Mucosa of descending colon (tissue), 3 donors: ENCODE data around the gene AMACR. TPM values are rescaled to one million over a fixed set of nuclear protein-coding genes. Genes with fewer than 3 reads are reported as not detected.

Experiments used
- ATAC-seq: fragments of 200-7000 bp; cut with Tn5 transposase; one replicate; pipeline ENCODE4 v1.9.1; 2020; ENCODE audit warnings: mild to moderate bottlenecking, moderate library complexity
- DNase-seq, 3 donors: peaks; one replicate each; pipeline ENCODE4 v3.0.0-alpha.2; 2020
- H3K36me3 ChIP-seq: fragments of 200-600 bp; one replicate; pipeline ENCODE4 v1.8.0; 2021; ENCODE audit warnings: low read depth, mild to moderate bottlenecking
- H3K4me1 ChIP-seq: fragments of 200-600 bp; one replicate; pipeline ENCODE4 v1.8.0; 2021; ENCODE audit warnings: low read depth, mild to moderate bottlenecking
- H3K4me3 ChIP-seq: fragments of 200-600 bp; one replicate; pipeline ENCODE4 v1.8.0; 2021; ENCODE audit warnings: mild to moderate bottlenecking
- H3K9me3 ChIP-seq: fragments of 200-600 bp; one replicate; pipeline ENCODE4 v1.8.0; 2021; ENCODE audit warnings: mild to moderate bottlenecking
- intact Hi-C, 2 donors: fragments of 100-400 bp; cut with DNase I in 1 of 2; cut with micrococcal nuclease in 1 of 2; formaldehyde crosslinking; loops; one replicate each; pipeline versions ENCODE4 v1.11.0 to v1.11.1; 2022; cut with DNase I, micrococcal nuclease
- total RNA-seq, 3 donors: library from RNA; stranded (reverse); fragmentation: NEBNext Ultra II Directional in 2 of 3; extraction: Animal tissue kit (Norgen Biotek cat#: 25700) in 2 of 3; gene quantifications; one replicate each; pipeline versions ENCODE4 v1.2.1 to v1.2.4, GENCODE V29; 2021 to 2023
- TF ChIP-seq, protein P1 (sequence below): fragments of 200-600 bp; IDR thresholded peaks from one replicate; pipeline ENCODE4 v1.8.0; 2022; ENCODE audit warnings: antibody characterized with exemption, mild to moderate bottlenecking
- donor health status: DM: no; HTN: no; CAD: no; lungs with moderate emphysema.
- donor health status: DM: no; HTN: no; CAD: no.
- donor health status: DM: no; HTN: yes; CAD: no.

AMACR gene
- total RNA-seq, 3 donors from 2014 or later, result 36.3 to 111 (median 75.3) TPM

GRCh38 chr5:34045996-34046395 is 38.1 kb upstream of the AMACR start:
- Histone ChIP-seq H3K4me3 (no peak overlapping the region), H3K4me1 (no peaks in the 10 kb centered on the region), H3K36me3 (no peaks in the 10 kb centered on the region), H3K9me3 (no peaks in the 10 kb centered on the region)
- intact Hi-C loops, result no loop called here
- TF ChIP-seq, protein P1, sequence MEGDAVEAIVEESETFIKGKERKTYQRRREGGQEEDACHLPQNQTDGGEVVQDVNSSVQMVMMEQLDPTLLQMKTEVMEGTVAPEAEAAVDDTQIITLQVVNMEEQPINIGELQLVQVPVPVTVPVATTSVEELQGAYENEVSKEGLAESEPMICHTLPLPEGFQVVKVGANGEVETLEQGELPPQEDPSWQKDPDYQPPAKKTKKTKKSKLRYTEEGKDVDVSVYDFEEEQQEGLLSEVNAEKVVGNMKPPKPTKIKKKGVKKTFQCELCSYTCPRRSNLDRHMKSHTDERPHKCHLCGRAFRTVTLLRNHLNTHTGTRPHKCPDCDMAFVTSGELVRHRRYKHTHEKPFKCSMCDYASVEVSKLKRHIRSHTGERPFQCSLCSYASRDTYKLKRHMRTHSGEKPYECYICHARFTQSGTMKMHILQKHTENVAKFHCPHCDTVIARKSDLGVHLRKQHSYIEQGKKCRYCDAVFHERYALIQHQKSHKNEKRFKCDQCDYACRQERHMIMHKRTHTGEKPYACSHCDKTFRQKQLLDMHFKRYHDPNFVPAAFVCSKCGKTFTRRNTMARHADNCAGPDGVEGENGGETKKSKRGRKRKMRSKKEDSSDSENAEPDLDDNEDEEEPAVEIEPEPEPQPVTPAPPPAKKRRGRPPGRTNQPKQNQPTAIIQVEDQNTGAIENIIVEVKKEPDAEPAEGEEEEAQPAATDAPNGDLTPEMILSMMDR, result no peak
- ATAC-seq (peak; percentile 72), DNase-seq (no peak)

- intact Hi-C loops, result no loop called here
- ATAC-seq (no peak), DNase-seq (no peak)
- no peaks in the 10 kb centered on the region for H3K4me1 ChIP-seq
- TF ChIP-seq, protein P1, result no peak
- H3K9me3 ChIP-seq, result no peaks in the 10 kb centered on the region
- no peak overlapping the region for H3K4me3 ChIP-seq
- H3K36me3 ChIP-seq, result no peaks in the 10 kb centered on the region
Measured at GRCh38 chr5:34045023-34045422, 37.2 kb upstream of the AMACR start.

- ATAC-seq (peak; percentile 9), DNase-seq (no peak)
- Histone ChIP-seq H3K36me3 (no peaks in the 10 kb centered on the region), H3K9me3 (no peaks in the 10 kb centered on the region), H3K4me3 (no peak within 1 kb of the TSS), H3K4me1 (no peaks in the 10 kb centered on the region)
- TF ChIP-seq, protein P1, result no peak
- intact Hi-C loops, result no loop called here
Measured at GRCh38 chr5:34043099-34043876, 35.4 kb upstream of the AMACR start, which contains the start of gene C1QTNF3. TSS of gene C1QTNF3 (minus strand) at chr5:34043213. CDS start at chr5:34043125, 88 bp downstream.

- Histone ChIP-seq H3K36me3 (no peaks in the 10 kb centered on the region), H3K4me1 (no peaks in the 10 kb centered on the region), H3K9me3 (no peaks in the 10 kb centered on the region), H3K4me3 (no peak overlapping the region)
- TF ChIP-seq, protein P1, result no peak
- intact Hi-C loops, result no loop called here
- DNase-seq (no peak), ATAC-seq (peak; percentile 47)
Measured at GRCh38 chr5:34042321-34042720, 34.5 kb upstream of the AMACR start.

DNA sequence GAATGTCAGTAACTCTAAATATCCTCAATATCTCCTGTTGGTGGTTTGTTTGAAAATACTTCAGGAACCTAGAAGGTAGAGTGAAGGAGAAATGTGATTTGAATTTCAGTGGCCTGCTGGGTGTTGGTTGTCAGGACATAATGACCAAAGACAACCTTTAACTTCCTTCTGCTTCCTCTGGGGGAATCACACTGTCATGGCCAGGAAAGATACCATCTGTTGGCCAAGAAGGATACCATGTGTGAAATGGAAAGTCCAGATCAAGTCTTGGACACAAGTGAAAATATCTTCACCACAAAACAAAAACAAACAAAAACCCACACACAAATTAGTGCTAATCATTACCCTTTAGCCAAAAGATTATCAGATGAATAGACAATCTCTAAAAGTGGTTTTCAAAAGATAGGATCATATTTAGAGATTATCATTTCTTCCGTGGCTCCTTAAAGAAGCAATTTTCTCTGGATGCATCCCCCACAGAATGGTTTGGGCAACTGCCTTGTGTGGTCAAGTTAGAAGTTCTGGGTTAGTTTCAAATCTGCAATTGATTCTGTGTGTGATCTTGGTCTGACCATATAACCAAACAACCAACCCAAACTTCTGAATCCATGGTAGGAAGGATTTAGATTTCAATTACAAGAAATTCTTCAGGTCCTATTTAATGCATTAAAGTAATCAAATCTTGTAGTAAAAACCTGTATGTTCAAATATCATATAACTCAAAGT is 33.6 kb upstream of the AMACR start:
- no peak for DNase-seq
- Histone ChIP-seq H3K4me1 (no peaks in the 10 kb centered on the region), H3K9me3 (no peaks in the 10 kb centered on the region), H3K4me3 (no peak overlapping the region), H3K36me3 (no peaks in the 10 kb centered on the region)
- TF ChIP-seq, protein P1, result no peak
- intact Hi-C loops, result no loop called here
- ATAC-seq, result no peak
